ENCODE data around the gene CDC42EP1.
"Not testable (repeated sequence)": the region's sequence is repeated elsewhere in the genome, so short reads cannot be mapped to it uniquely, and the experiment has no call there.

CDC42EP1 gene

DNA sequence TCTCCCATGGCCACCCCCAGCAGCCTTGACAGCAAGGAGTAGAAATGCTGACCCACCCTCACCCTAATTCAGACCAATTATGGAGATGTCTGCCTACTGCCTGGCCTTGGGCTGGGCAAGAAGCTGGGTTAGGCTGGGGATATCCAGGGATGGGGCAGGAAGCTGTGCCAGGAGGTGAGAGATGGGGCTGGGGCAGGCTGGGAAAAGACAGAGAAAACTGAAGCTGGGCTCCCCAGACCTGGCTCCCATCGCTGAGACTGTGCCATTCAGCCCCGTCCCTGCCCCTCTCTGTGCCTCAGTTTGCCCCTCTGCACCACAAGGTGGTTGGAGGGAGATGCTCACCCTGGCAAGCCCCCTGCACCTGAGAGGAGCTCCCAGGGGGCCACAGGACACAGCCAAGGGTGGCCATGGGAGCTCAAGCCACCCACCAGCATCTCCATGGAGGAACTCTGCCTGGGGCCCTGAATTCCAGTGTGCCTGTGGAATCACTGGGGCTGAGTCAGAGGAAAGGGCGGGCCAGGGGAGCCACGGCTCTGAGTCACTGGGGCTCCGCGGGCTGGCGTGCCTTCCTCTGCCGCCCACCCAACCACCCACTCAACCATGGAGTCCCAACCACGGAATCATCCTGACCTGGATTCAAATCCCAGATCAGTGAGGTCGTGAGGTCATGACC, 35.1 kb upstream of the CDC42EP1 start:
- ATAC-seq (replicated peaks; ENCODE audit: extremely low read depth, poor library complexity, severe bottlenecking) = no peak
- Mint-ChIP-seq H3K9me3 (no peaks in the 10 kb centered on the region), H3K27ac (ENCODE audit: low read depth) (no peak overlapping the region), H3K4me3 (no peak overlapping the region), H3K27me3 (peaks cover 48% of the 10 kb centered on the region), H3K36me3 (ENCODE audit: insufficient read depth) (no peaks in the 10 kb centered on the region), H3K4me1 (no peaks in the 10 kb centered on the region)
- no peak for DNase-seq (ENCODE audit: low spot score in 2 of 2)

GRCh38 chr22:37525746-37526350, 34.4 kb upstream of the CDC42EP1 start:
- ATAC-seq (replicated peaks; ENCODE audit: extremely low read depth, poor library complexity, severe bottlenecking) (no peak), DNase-seq (ENCODE audit: low spot score in 2 of 2) (no peak)
- Mint-ChIP-seq H3K4me3 (no peak overlapping the region), H3K27ac (ENCODE audit: low read depth) (no peak overlapping the region), H3K9me3 (no peaks in the 10 kb centered on the region), H3K4me1 (no peaks in the 10 kb centered on the region), H3K36me3 (ENCODE audit: insufficient read depth) (no peaks in the 10 kb centered on the region), H3K27me3 (peaks cover 47% of the 10 kb centered on the region)

GRCh38 chr22:37526376-37526775, 33.9 kb upstream of the CDC42EP1 start:
- Mint-ChIP-seq H3K27me3 (peaks cover 47% of the 10 kb centered on the region), H3K4me3 (no peak overlapping the region), H3K27ac (ENCODE audit: low read depth) (no peak overlapping the region), H3K9me3 (no peaks in the 10 kb centered on the region), H3K4me1 (no peaks in the 10 kb centered on the region), H3K36me3 (ENCODE audit: insufficient read depth) (no peaks in the 10 kb centered on the region)
- no peak for ATAC-seq (replicated peaks; ENCODE audit: extremely low read depth, poor library complexity, severe bottlenecking)
- no peak for DNase-seq (ENCODE audit: low spot score in 2 of 2)

GRCh38 chr22:37527081-37527752, 33.1 kb upstream of the CDC42EP1 start:
- H3K4me3 Mint-ChIP-seq; ATAC-seq (replicated peaks; ENCODE audit: extremely low read depth, poor library complexity, severe bottlenecking); H3K9me3 Mint-ChIP-seq; H3K27ac Mint-ChIP-seq (ENCODE audit: low read depth); H3K36me3 Mint-ChIP-seq (ENCODE audit: insufficient read depth); DNase-seq (ENCODE audit: low spot score in 2 of 2); H3K4me1 Mint-ChIP-seq: not testable (repeated sequence)
- peaks cover 43% of the 10 kb centered on the region for H3K27me3 Mint-ChIP-seq

DNA sequence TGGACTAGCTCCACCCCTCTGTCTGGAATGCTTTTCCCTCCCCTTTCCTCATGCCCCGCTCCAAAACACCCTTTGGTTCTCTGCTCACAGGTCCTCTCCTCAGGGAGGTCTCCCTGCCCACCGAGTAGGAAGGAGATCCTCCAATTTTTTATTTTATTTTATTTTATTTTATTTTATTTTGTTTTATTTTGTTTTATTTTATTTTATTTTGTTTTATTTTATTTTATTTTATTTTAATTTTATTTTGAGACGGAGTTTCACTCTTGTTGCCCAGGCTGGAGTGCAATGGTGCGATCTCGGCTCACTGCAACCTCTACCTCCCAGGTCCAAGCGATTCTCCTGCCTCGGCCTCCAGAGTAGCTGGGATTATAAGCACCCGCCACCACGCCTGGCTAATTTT, 32.3 kb upstream of the CDC42EP1 start:
- ATAC-seq (replicated peaks; ENCODE audit: extremely low read depth, poor library complexity, severe bottlenecking); H3K27ac Mint-ChIP-seq (ENCODE audit: low read depth); DNase-seq (ENCODE audit: low spot score in 2 of 2); H3K4me3 Mint-ChIP-seq; H3K4me1 Mint-ChIP-seq; H3K9me3 Mint-ChIP-seq; H3K36me3 Mint-ChIP-seq (ENCODE audit: insufficient read depth): not testable (repeated sequence)
- peaks cover 36% of the 10 kb centered on the region for H3K27me3 Mint-ChIP-seq

DNA sequence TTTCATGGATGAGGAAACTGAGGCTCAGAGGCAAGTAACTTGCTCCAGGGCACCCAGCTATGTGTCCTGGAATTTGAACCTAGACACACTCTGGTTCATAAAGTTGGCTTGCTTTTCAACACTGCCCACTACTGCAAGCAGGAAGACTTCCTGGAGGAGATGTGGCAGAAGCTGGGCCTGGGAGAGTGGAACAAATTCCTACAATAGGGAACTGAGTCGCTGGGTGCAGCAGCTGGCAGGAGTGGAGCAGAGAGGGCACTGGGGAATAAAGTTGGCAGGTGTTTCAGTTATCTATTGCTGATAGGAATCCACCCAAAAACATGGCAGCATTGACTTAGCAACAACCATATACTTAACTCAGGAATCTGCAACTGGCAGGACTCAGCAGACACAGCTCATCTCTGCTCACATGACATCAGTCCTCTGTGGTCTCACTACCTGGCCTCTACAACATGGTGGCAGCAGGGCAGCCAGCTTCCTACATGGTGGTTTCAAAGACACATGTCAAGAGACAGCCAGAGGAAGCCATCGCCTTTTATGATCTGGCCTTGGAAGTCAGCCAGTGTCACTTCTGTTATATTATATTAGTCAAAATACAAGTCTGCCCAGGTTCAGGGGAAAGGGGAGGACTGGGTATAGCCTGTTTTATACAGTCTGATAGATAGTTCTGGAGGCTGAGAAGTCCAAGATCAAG, 30.5 kb upstream of the CDC42EP1 start:
- DNase-seq (ENCODE audit: low spot score in 2 of 2) (no peak), ATAC-seq (replicated peaks; ENCODE audit: extremely low read depth, poor library complexity, severe bottlenecking) (no peak)
- Mint-ChIP-seq H3K27me3 (peaks cover 21% of the 10 kb centered on the region), H3K27ac (ENCODE audit: low read depth) (no peak overlapping the region), H3K4me3 (no peak overlapping the region), H3K4me1 (no peaks in the 10 kb centered on the region), H3K36me3 (ENCODE audit: insufficient read depth) (peaks cover 1% of the 10 kb centered on the region), H3K9me3 (no peaks in the 10 kb centered on the region)

DNA sequence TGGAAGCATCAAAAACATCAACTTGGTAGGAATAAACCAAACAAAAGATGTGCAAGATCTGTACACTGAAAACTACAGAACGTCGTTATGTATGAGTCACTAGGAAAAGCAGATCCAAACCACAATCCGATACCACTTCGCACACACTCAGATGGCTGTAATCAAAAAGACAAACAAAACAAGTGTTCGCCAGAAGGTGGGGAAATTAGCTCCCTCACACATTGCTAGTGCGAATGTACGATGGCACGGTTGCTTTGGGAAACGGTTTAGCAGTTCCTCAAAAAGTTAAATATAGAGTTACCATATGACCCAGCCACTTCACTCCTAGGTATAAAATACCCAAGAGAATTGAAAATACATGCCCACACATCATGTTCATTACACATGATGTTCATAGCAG, 26.3 kb upstream of the CDC42EP1 start:
- no peak overlapping the region for H3K4me3 Mint-ChIP-seq
- peaks cover 1% of the 10 kb centered on the region for H3K36me3 Mint-ChIP-seq (ENCODE audit: insufficient read depth)
- H3K27me3 Mint-ChIP-seq = peaks cover 18% of the 10 kb centered on the region
- peaks cover 7% of the 10 kb centered on the region for H3K4me1 Mint-ChIP-seq
- ATAC-seq (replicated peaks; ENCODE audit: extremely low read depth, poor library complexity, severe bottlenecking) = no peak
- no peak overlapping the region for H3K27ac Mint-ChIP-seq (ENCODE audit: low read depth)
- no peaks in the 10 kb centered on the region for H3K9me3 Mint-ChIP-seq
- no peak for DNase-seq (ENCODE audit: low spot score in 2 of 2)

DNA sequence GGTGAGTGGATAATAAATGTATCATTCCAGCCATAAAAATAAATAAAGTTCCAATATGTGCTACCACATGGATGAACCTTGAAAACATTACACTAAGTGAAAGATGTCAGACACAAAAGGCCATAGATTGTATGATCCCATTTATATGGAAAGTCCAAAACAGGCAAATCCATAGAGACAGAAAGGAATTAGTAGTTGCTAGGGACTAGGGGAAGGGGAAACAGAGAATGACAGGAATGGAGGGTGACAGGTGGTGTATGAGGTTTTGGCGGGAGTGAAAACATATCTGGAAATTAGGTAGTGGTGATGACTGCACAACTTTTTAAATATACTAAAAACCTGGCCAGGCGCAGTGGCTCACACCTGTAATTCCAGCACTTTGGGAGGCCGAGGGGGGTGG, 25.8 kb upstream of the CDC42EP1 start:
- H3K27ac Mint-ChIP-seq (ENCODE audit: low read depth) = no peak overlapping the region
- peaks cover 10% of the 10 kb centered on the region for H3K4me1 Mint-ChIP-seq
- no peaks in the 10 kb centered on the region for H3K9me3 Mint-ChIP-seq
- H3K27me3 Mint-ChIP-seq = peaks cover 22% of the 10 kb centered on the region
- DNase-seq (ENCODE audit: low spot score in 2 of 2) = no peak
- H3K4me3 Mint-ChIP-seq = no peak overlapping the region
- peaks cover 1% of the 10 kb centered on the region for H3K36me3 Mint-ChIP-seq (ENCODE audit: insufficient read depth)
- no peak for ATAC-seq (replicated peaks; ENCODE audit: extremely low read depth, poor library complexity, severe bottlenecking)

- Mint-ChIP-seq H3K27me3 (peaks cover 26% of the 10 kb centered on the region), H3K27ac (ENCODE audit: low read depth) (no peak overlapping the region), H3K4me1 (peaks cover 11% of the 10 kb centered on the region), H3K36me3 (ENCODE audit: insufficient read depth) (peaks cover 1% of the 10 kb centered on the region), H3K4me3 (no peak overlapping the region), H3K9me3 (no peaks in the 10 kb centered on the region)
- ATAC-seq (replicated peaks; ENCODE audit: extremely low read depth, poor library complexity, severe bottlenecking) = no peak
- DNase-seq (ENCODE audit: low spot score in 2 of 2) = no peak
Measured at GRCh38 chr22:37535159-37535558, 25.1 kb upstream of the CDC42EP1 start.

GRCh38 chr22:37538590-37539357, 21.5 kb upstream of the CDC42EP1 start:
- peaks cover 39% of the 10 kb centered on the region for H3K27me3 Mint-ChIP-seq
- H3K36me3 Mint-ChIP-seq (ENCODE audit: insufficient read depth) = peaks cover 1% of the 10 kb centered on the region
- ATAC-seq (replicated peaks; ENCODE audit: extremely low read depth, poor library complexity, severe bottlenecking) (peak; percentile 98), DNase-seq (ENCODE audit: low spot score in 2 of 2) (peak; percentile 82 to 84)
- peaks cover 29% of the 10 kb centered on the region for H3K4me1 Mint-ChIP-seq
- peak overlapping the region; percentile 46 for H3K4me3 Mint-ChIP-seq
- H3K9me3 Mint-ChIP-seq = no peaks in the 10 kb centered on the region
- H3K27ac Mint-ChIP-seq (ENCODE audit: low read depth) = no peak overlapping the region

GRCh38 chr22:37539790-37540189, 20.5 kb upstream of the CDC42EP1 start:
- Mint-ChIP-seq H3K27me3 (peaks cover 46% of the 10 kb centered on the region), H3K4me1 (peaks cover 29% of the 10 kb centered on the region)
- not testable (repeated sequence) for H3K27ac Mint-ChIP-seq (ENCODE audit: low read depth); ATAC-seq (replicated peaks; ENCODE audit: extremely low read depth, poor library complexity, severe bottlenecking); DNase-seq (ENCODE audit: low spot score in 2 of 2); H3K4me3 Mint-ChIP-seq; H3K36me3 Mint-ChIP-seq (ENCODE audit: insufficient read depth); H3K9me3 Mint-ChIP-seq

DNA sequence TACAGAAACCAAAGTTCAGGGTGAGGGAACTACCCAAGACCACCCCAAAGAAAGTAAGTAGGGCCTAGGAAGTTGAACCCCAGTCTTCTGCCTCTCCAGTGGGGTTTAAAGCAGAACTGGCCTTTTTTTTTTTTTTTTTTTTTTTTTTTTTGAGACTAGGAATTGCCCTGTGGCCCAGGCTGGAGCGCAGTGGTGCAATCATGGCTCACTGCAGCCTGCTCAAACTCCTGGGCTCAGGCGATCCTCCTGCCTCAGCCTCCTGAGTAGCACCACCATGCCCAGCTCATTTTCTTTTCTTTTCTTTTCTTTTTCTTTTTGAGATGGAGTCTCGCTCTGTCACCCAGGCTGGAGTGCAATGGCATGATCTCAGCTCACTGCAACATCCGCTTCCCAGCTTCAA, 17.9 kb upstream of the CDC42EP1 start:
- not testable (repeated sequence) for H3K4me3 Mint-ChIP-seq; H3K27ac Mint-ChIP-seq (ENCODE audit: low read depth); ATAC-seq (replicated peaks; ENCODE audit: extremely low read depth, poor library complexity, severe bottlenecking); H3K9me3 Mint-ChIP-seq; DNase-seq (ENCODE audit: low spot score in 2 of 2); H3K36me3 Mint-ChIP-seq (ENCODE audit: insufficient read depth)
- H3K27me3 Mint-ChIP-seq = peaks cover 55% of the 10 kb centered on the region
- peaks cover 35% of the 10 kb centered on the region for H3K4me1 Mint-ChIP-seq

Data from central memory CD8-positive, alpha-beta T cell (primary cell).